ENCODE results near the gene PPP6R2. TPM values are rescaled to one million over a fixed set of nuclear protein-coding genes. Genes with fewer than 3 reads are reported as not detected.

Gene PPP6R2
- total and polyA plus RNA-seq, 2 of the 8 experiments (the other 6 are each of a cell fraction or from before 2014, with no cell fraction given): 25.0 to 32.2 TPM

DNA sequence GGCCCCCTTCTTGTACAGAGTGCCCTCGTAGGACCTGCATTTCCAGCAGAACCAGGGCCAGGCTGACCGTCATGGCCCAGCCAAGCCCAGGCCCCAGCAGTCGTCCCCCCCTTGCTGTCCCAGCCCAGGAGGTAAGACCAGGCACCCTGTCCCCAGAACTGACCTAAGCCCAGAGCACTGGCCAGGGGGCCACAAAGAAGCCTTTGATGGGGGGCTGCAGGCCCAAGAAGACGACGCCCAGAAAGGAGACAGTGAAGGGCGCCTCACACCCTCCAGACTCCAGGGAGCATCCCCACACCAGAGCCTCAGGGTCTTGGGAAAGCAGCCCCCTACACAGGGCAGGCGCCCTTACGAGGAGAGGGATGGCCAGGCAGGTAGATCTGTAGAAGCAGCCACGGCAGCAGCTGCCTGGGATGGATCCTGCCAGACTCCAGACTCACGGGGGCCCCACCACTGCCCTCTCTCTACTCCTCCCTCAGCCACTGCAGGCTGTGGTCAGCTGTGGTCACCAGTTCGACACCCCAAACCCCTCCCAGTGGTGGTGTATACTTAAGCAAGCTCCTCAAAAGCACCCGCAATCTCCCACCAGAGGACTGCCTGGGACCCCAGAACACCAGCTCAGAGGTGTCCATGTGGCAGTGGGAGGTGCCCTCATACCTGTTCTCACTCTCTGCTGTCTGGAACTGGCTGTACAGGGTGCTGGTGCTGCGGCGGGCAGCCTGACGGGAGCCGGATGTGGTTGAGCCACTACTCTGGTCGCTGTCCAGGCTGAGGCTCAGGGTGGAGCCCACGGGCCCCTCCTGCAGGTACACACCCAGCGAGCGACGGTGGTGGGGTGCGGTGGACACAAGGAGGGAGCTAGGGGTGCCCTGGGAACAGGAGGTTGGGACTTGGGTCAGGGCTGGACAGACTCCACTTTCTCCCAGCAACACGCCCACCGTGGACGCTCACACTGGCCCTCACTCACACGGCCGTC lies 104.7 kb downstream of the PPP6R2 start (continued):
- TF ChIP-seq NANOG (IDR thresholded peaks at IDR 0.05; ENCODE audit: insufficient read depth, low read depth, low read length, poor library complexity, severe bottlenecking) (no peak), EZH2 (IDR thresholded peaks at IDR 0.05; ENCODE audit: low read depth, low read length, severe bottlenecking) (no peak), SAP30 (IDR thresholded peaks at IDR 0.05; ENCODE audit: insufficient read depth, insufficient replicate concordance, low read length) (no peak), PHF8 (conservative IDR thresholded peaks at IDR 0.05; ENCODE audit: low read depth, low read length) (no peak), TEAD4 (IDR thresholded peaks at IDR 0.05; ENCODE audit: low read depth, low read length) (no peak), ASH2L (IDR thresholded peaks at IDR 0.05; ENCODE audit: low read length) (no peak), CEBPB (IDR thresholded peaks at IDR 0.05; ENCODE audit: low read depth, low read length) (no peak)
- TF ChIP-seq, protein P1, sequence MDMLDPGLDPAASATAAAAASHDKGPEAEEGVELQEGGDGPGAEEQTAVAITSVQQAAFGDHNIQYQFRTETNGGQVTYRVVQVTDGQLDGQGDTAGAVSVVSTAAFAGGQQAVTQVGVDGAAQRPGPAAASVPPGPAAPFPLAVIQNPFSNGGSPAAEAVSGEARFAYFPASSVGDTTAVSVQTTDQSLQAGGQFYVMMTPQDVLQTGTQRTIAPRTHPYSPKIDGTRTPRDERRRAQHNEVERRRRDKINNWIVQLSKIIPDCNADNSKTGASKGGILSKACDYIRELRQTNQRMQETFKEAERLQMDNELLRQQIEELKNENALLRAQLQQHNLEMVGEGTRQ (IDR thresholded peaks at IDR 0.05; ENCODE audit: low read length): no peak
